NCI-H510A treated with DMSO at 0.1 percent for 48 hours (cell line): Measurements from ENCODE around the gene GPATCH4.
"Not testable (repeated sequence)": the region's sequence is repeated elsewhere in the genome, so short reads cannot be mapped to it uniquely, and the experiment has no call there.

Experiments
- DNase-seq: peaks from one replicate; lab custom pipeline; 2025; lab: John Stamatoyannopoulos, UW

The GPATCH4 gene

DNA sequence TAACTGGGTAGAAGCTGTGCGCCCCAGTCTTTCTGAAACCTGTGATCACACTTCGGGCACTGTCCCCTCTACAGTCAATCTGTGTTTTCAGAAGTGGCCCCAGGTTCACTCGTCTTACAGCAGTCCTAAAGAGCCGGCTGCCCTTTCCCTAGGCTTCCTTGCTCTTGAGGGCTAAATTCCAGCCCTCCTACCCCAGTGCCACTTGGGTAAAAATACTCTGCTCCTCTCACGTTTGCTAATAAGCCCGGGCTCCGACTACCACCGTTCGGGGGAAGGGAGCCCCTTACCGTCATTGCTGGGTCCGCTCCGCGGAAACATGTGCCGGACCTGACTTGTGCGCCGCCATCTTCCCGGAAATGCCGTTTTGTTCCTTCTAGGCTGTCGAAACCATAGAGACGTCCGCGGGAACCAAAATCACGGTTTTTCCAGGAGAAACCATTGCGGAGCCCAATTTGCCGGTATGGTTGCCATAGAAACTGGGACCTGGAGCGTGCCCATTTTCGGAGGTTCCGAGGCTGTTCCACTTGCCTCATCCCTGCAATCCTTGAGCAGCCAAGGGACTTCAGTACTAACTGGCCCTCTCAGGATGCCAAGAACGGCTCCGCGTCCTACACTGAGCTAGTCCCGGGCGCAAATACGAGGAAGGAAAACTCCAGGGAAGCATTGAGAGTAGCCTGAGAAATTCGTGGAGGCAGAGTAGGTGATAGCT lies at the start of gene GPATCH4:
Gene GPATCH4 (minus strand): TSS at position 358 of the 709 bp plus-strand sequence.
- DNase-seq = peak; percentile 91

DNA sequence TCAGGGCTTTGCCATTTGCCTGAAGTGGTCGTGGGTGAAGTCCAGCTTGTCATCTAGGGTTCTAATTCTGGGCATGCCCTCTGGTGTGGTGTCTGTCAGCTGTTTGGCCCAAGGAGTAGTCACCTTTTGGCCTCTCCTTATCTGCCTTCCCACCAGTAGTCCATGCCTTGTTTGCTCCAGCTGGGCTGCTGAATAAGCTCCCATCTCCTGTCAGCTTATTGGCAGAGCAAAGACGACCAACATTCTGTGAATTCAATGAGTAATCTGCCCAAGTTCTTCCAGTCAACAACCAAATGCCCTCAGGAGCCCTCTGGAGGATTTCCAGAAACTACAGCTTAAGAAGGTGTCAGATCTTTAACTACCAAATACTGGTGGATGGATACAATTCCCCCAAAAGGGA lies 47.7 kb upstream of the GPATCH4 start:
- DNase-seq = no peak

DNA sequence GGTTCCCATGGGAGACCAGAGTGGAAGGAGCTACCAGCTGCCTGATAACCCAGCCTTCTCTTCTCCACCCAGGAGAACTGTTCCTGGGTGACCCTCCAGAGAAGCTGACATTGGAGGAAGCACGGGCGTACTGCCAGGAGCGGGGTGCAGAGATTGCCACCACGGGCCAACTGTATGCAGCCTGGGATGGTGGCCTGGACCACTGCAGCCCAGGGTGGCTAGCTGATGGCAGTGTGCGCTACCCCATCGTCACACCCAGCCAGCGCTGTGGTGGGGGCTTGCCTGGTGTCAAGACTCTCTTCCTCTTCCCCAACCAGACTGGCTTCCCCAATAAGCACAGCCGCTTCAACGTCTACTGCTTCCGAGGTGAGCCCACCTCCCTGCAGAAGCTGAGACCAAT lies 47.2 kb upstream of the GPATCH4 start:
- no peak for DNase-seq

DNA sequence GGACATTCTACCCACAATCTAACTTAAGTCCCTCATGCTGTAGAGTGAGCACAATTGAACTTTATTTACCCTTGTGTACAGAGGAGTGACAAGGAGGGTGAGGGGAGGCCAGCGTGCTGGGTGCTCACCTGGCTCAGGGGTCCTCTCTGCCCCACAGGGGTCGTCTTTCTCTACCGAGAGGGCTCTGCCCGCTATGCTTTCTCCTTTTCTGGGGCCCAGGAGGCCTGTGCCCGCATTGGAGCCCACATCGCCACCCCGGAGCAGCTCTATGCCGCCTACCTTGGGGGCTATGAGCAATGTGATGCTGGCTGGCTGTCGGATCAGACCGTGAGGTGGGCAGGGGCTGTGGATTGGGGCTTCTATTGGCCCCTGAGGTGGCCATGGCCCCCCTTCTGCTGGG lies 46.1 kb upstream of the GPATCH4 start:
- no peak for DNase-seq

DNA sequence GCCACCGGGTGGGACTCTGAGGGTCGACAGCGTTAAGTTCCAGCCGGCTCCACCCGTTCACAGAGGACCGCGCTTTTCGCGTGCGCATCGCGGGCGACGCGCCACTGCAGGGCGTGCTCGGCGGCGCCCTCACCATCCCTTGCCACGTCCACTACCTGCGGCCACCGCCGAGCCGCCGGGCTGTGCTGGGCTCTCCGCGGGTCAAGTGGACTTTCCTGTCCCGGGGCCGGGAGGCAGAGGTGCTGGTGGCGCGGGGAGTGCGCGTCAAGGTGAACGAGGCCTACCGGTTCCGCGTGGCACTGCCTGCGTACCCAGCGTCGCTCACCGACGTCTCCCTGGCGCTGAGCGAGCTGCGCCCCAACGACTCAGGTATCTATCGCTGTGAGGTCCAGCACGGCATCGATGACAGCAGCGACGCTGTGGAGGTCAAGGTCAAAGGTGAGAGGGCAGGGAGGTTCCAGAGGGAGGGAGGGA lies 45.5 kb upstream of the GPATCH4 start:
- no peak for DNase-seq

DNA sequence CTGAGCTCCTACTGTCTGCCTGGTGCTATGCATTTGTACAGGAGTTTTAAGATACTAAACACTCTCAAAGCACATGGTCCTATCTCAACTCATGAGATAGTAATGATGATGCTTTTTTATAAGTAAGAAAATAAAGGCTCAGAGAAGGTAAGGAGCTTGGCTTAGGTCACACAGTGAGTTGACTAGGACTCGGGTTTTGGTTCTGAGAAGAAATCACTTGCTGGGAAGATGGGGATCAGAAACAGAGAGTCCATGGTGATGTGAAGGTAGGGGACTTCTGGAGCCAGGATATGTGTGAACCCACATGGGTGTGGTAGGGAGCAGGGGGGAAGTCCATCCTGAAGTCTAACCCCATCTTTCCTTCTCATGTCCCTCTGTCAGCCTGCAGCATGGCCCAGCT lies 44.4 kb upstream of the GPATCH4 start:
- no peak for DNase-seq

DNA sequence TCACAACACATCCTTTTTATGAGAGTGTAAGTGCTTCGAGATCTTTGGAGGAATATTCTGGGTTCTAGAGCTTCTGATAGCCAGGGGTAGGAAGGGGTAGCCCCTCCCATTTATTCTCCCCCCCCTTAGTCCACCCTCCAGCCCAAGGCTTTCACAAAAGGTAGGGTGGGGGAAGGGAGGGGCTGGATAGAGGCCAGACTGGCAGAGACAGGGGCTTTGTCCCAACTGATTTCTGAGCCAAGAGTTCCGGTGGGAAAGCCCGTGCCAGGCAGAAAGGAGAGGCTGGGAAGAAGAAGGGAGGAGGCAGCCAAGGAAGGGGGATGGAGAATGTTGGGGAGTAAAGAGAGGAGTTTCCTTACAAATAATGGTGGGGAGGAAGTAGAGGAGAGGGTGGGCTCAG lies 43.8 kb upstream of the GPATCH4 start:
- DNase-seq = no peak

DNA sequence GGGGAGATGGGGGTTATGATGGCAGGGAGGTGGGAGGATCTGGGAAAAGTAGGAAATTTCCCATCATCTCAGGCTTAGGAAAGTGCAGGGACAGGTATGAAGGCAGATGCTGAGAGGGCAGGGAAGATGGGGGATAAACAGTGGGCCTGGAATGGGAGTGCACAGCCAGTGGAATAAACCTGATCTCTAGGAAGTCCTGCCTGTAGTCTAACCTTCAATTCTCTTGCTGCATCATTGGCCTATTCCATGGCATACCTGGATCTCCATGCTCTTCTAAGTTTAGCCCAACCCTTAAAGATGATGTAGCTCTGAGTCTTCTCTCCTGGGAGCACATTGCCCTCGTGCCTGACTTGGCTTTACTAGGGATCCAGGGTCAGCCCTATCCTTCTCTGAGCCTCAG lies 43.4 kb upstream of the GPATCH4 start:
- DNase-seq = no peak

DNA sequence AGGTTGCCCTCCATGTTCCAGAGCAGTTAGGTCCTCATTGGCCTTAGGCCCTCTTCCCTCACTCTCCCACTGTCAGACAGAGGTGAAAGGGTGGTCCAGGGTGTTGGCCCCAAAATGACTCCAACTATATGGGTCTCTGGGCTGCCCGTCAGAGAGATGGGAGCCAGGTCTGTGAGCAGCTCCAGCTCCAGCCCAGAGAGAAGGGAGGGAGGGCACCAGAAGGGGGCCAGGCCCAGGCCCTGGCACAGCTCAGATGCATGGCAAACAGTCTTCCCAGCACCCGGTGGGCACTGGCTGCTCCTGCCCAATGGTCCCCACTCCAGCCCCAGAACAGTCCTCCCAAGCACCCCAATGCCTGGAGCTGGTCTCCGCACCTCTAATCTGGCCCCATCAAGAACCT lies 42.9 kb upstream of the GPATCH4 start:
- no peak for DNase-seq

DNA sequence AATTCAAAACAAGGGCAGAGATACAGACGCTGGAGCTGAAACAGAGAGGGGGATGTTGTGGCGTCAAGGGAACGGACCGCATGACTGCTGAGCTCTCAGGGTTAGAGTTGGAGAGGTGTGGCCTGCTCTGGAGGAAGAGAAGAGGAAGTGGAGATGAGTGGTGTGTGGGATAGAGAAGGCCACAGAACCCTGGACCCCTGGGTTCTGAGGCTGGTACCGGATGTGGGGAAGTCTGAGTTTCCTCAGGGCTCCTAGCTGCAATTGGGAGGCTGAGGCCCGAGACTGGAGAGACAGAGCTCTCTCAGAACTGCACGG lies 42.5 kb upstream of the GPATCH4 start:
- DNase-seq = no peak

DNA sequence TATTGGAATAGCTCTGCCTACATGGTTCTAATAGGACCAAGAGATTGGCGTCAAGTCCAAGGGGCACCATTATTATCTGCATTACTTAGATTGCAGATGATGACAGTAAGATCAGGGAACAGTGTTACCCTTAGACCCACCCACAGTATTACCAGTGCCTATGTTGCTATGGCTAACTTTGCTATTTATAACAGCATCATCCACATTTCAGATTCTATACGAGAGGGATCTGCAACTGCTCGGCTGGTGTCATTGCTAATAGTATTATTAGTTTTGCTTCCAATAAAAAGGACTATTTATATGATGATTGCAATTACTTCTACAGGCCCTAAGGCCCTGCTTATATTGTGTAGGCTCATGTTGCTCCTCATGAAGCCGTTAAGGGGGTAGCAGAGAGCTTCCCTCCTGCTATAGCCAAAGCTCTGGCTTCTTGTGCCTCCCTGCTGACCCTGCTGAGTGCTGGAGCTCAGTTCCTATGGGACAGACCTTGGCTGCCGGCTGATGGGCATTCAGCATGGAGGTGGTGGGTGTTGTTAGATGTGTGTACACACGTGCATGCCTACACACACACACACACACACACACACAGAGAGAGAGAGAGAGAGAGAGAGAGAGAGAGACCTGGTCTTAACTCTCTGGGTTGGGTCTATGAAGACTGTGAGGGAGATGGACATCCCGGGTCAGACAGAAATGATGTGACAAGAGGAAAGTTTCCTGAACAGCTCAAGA lies 41.9 kb upstream of the GPATCH4 start:
- DNase-seq = no peak

DNA sequence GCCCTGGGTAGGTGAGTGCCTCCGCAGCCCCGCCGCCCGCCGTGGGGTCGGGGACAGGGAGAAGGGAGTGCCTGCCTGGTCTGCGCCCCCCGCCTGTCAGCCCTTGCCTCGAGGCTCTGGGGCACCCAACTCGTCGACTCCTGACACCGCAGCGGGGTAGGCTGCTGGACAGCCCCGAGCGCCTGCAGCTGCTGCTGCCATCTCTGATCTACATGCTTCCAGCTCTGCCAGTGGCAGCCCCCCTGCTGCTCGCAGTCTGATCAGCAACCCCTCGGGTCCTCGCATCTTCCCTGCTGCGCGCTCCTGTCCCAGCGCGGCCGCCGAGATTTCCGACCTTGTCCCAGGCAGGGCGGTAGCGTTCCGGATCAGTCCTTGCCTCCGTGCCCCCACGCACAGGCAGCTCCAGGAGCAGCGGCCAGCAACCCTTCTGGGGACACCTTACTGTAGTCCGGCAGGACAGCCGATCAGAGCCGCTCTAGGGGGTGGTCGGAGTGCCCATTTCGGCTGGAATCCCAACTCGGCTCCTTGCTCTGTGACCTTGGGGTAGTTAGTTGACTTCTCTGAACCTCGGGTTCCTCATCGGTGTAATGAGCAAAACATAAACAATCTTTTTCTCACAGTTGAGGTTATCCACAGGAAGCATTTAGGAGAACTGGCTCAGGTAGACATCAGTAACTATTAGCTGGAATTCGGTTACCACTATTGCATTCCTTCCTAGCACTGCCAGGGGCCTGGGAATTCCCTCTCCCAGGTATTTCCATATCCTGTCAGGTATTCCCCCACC lies 41.2 kb upstream of the GPATCH4 start:
- no peak for DNase-seq

DNA sequence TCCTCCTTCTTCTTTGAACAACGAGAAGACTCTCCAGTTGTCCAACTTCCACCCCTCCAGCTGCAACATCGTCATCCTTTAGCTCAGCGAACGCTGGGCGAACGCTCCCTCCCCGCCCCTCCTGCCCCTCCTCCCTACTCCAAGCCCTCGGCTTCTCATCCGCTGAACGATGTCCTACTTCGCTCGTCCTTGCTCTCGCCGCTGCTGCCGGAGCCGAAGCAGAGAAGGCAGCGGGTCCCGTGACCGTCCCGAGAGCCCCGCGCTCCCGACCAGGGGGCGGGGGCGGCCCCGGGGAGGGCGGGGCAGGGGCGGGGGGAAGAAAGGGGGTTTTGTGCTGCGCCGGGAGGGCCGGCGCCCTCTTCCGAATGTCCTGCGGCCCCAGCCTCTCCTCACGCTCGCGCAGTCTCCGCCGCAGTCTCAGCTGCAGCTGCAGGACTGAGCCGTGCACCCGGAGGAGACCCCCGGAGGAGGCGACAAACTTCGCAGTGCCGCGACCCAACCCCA lies 40.5 kb upstream of the GPATCH4 start, which contains the start of gene BCAN:
Gene BCAN (plus strand): TSS at position 357 of the 504 bp plus-strand sequence. CDS start 3,938 bp downstream, outside the sequence.
- DNase-seq = peak; percentile 51

DNA sequence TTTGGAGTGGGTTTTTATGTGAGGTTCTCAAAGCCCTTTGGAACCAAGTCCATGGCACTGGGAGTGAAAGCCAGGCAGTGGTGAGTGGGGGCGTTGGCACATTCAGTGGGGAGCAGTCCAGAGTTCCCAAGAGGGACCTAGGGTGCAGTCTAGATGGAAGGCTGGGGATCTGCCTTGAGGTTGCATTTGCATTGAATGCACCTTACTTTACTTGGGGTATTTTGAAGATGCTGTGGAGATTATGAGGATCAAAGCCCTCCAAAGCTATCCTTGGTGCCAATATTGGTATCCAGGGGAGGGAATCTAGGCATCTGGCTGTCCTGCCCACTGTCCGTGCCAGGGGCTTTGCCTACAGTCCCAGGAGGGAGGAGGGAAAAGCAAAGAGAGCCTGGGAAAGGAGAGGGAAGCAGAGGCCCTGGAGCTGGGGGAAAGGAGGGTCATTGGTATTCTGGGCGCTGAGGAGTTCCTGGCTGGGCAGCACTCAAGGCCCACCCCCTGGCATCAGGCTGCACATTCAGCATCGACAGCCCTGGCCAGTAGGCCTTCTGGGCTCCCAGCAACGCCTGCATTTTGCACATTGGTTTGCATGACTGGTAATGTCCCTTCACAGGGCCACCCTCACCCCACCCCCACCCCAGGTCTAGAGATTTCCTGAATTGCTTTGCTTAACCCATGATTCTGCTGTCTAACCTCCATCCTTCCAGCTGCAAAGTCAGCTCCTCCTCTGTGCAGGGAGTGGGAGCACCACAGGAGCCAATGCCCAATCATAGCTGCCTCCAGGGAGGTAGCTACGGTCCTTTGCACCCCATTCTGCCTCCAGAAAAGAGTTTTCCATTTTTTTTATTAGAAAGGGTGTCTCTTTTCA lies 39.8 kb upstream of the GPATCH4 start:
- no peak for DNase-seq

DNA sequence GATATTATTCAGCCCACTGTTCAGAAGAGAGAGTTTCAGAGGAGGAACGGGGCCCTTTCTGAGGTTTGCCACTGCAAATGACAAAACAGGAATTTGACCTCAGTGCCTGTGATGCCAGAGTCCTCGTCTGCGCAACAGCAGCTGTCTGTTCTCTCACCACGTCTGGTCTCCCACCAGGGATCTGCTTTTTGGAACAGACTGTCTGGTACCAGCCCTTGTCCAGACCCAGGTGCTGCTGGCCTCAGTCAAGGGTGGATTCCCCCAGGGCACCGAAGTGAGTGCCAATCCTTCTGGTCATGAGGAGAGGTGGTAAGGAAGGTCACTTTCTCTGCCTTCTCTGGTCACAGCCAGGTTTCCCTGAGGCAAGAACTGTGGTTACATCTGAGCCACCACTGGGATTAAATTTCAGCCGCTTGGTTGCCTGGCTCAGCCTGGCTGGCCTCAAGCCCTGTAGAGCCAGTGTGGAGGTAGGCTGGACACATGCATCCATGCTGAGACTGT lies 38.4 kb upstream of the GPATCH4 start:
- DNase-seq = no peak

DNA sequence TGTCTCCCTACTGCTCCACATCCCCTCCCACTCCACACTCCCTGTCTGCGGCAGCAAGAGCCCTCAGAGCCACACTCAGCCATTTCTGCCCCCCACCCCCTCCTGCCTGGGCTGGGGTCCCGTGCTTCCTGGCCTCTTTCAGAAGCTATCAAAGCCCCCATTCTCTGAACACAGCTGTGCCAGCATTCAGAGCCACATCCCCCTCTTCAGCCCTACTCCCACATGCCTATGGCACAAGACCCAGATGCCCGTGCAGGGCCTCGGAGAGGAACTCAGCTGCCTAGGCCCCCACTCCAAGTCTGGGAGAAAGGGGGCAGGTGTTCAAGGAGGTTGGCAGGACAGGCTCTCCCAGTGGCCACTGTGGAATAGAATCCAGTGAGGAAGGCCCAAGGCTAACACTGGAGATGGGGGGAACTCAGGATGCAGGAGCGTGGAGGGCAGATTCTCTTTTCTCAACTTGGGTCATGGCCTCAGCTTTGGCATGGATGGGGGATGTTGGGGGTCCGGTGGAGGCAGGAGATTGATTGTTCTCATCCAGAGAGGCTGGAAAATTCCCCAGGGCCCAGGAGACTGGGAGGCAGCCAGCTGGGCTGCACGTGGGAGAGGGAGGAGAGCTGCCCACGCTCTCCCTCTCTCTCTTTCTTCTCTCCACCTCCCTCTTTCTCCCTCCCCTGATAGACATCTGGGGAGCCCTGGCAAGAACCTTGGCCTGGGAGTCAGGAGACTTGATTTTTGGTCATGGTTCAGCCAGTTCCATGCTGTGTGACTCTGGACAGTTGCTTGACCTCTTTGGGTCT lies 37.1 kb upstream of the GPATCH4 start:
- no peak for DNase-seq

DNA sequence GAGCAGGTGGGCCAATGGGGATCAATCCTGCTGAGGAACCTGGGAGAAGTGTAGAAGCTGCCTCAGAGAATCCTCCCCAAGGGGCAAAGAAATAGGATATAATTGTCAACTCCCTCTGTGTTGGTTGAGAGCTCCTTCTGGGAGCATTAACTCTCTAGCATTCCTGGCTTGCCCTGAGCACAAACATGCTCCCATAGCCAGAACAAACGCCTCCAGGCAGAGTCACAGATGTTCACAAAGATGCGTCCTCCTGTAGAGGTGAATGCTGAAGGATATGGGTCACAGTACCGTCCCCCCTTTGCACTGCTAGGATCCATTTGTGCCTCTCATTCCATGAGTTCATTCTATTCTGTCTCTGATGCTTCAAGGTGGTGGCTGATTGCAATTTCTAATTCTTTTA lies 31.1 kb upstream of the GPATCH4 start:
- no peak for DNase-seq

DNA sequence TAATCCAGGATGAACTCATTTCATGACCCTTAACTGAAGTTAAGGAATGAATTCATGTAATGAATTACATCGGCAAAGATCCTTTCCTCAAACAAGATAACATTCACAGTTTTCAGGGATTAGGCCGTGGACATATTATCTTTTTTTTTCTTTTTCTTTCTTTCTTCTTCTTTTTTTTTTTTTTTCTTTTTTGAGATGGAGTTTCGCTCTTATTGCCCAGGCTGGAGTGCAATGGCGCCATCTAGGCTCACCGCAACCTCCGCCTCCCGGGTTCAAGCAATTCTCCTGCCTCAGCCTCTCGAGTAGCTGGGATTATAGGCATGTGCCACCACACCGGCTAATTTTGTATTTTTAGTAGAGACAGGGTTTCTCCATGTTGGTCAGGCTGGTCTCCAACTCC lies 29.9 kb upstream of the GPATCH4 start:
- not testable (repeated sequence) for DNase-seq

DNA sequence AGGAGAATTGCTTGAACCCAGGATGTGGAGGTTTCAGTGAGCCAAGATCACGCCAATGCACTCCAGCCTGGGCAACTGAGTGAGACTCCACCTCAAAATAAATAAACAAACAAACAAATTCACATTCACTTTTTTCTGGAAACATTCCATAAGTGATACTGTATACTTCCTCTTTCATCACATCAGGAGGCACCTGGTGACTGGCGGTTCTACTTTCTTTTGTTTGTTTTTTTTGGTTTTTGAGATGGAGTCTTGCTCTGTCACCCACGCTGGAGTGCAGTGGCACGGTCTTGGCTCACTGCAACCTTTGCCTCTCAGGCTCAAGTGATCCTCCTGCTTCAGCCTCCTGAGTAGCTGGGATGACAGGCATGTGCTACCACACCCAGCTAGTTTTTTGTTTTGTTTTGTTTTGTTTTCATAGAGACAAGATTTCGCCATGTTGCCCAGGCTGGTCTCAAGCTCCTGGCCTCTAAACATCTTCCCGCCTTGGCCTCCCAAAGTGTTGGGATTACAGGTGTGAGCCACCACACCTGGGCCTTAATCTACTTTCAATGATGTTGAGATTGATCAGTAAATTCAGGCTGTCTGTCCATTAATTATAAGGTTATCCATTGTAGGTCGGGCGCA lies 28.7 kb upstream of the GPATCH4 start:
- DNase-seq = no peak

DNA sequence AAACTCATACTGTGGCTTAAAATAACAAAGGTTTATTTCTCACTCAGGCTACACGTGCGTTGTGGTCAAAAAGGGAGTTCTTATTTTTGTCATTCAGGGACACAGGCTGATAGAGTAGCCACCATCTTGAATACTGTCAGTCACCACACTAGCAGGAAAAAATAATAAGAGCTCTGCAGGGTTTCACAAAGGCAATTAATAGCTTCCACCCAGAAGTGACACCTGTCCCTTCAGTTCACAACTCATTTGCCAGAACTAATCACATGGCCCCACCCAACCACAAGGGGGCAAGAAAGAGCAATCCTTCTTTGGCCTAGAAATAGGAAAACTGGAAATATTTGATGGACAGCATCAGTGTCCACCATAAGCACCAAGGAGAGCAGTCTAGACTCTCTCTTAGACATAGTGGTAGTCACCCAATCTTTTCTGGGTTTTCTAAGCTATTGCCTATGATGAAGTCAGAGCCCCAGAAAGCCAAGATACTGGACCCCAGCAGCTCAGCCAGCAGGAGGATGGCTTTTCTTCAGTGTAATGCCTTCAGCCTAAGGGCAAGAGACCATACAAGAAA lies 26.1 kb upstream of the GPATCH4 start:
- DNase-seq = peak; percentile 77
